Fibroblast of lung (primary cell): ENCODE data around the gene MITF. TPM values are rescaled to one million over a fixed set of nuclear protein-coding genes. Genes with fewer than 3 reads are reported as not detected.

Experiments
- DNase-seq, 2 donors: peaks; one replicate each; pipeline versions ENCODE4 v3.0.0 to v3.0.0-alpha.2; 2010; ENCODE audit warnings: low read depth in 2 of 2
- H2AFZ ChIP-seq: 2 replicates; pipeline ENCODE4 v1.5.1; 2012; ENCODE audit warnings: low read length, control low read depth, inconsistent platforms
- H3K27ac ChIP-seq: 2 replicates; pipeline ENCODE4 v1.5.1; 2011; ENCODE audit warnings: low read length, control low read depth; ENCODE audit not compliant: insufficient read depth
- H3K27me3 ChIP-seq: 2 replicates; pipeline ENCODE4 v1.5.1; 2011; ENCODE audit warnings: mild to moderate bottlenecking, low read length; ENCODE audit not compliant: control insufficient read depth, insufficient read depth
- H3K36me3 ChIP-seq: 2 replicates; pipeline ENCODE4 v1.5.1; 2011; ENCODE audit warnings: low read length; ENCODE audit not compliant: control insufficient read depth, insufficient read depth
- H3K4me1 ChIP-seq: 2 replicates; pipeline ENCODE4 v1.5.1; 2011; ENCODE audit warnings: low read length; ENCODE audit not compliant: control insufficient read depth, insufficient read depth; ENCODE audit errors: extremely low read depth
- H3K4me2 ChIP-seq: 2 replicates; pipeline ENCODE4 v1.5.1; 2011; ENCODE audit warnings: low read length, control low read depth; ENCODE audit not compliant: insufficient read depth; ENCODE audit errors: extremely low read depth
- H3K4me3 ChIP-seq, 4 experiments: fragments of 200-600 bp in 1 of 4; sonication (generic) in 1 of 4; replicated peaks in 1 of 4; 2 replicates each; pipeline ENCODE4 v1.5.1; 2011 to 2016; ENCODE audit warnings: low read length in 4 of 4, low read depth in 3 of 4, mild to moderate bottlenecking in 3 of 4, control low read depth in 2 of 4, inconsistent platforms in 1 of 4, mixed read lengths in 1 of 4; ENCODE audit not compliant: insufficient read depth in 1 of 4; ENCODE audit errors: control extremely low read depth in 1 of 4
- H3K79me2 ChIP-seq: 2 replicates; pipeline ENCODE4 v1.5.1; 2012; ENCODE audit warnings: mild to moderate bottlenecking, low read length, inconsistent platforms; ENCODE audit not compliant: control insufficient read depth, insufficient read depth
- H3K9ac ChIP-seq: 2 replicates; pipeline ENCODE4 v1.5.1; 2011; ENCODE audit warnings: mild to moderate bottlenecking, low read length, control low read depth; ENCODE audit not compliant: insufficient read depth
- H3K9me3 ChIP-seq: 2 replicates; pipeline ENCODE4 v1.5.1; 2012; ENCODE audit warnings: low read depth, low read length; ENCODE audit not compliant: control insufficient read depth, insufficient read depth
- H4K20me1 ChIP-seq: 2 replicates; pipeline ENCODE4 v1.5.1; 2011; ENCODE audit warnings: low read length; ENCODE audit not compliant: control insufficient read depth, insufficient read depth; ENCODE audit errors: extremely low read depth
- EZH2 ChIP-seq: IDR thresholded peaks from 2 replicates; pipeline ENCODE4 v1.5.1; 2012; ENCODE audit warnings: low read length, control low read depth, mild to moderate bottlenecking; ENCODE audit errors: missing control alignments
- polyA plus RNA-seq, 2 donors: library from polyadenylated mRNA; depleted of rRNA in 1 of 2; stranded (reverse) in 1 of 2; unstranded in 1 of 2; fragments of >200 nt; gene quantifications; 2 replicates each; pipeline ENCODE4 v1.2.1, GENCODE V29; 2011 to 2012; ENCODE audit warnings: missing spikeins in 1 of 2
- total RNA-seq: library from RNA; depleted of rRNA; stranded (reverse); fragments of >200 nt; gene quantifications from 2 replicates; pipeline ENCODE4 v1.2.1, GENCODE V29; 2014
- TF ChIP-seq, protein P1 (sequence below), 2 donors: IDR thresholded peaks in 1 of 2; conservative IDR thresholded peaks in 1 of 2; 1 replicate in 1 of 2; 2 replicates in 1 of 2; pipeline ENCODE4 v1.5.1; 2011 to 2012; ENCODE audit warnings: low read length in 2 of 2, control low read depth in 1 of 2, inconsistent platforms in 1 of 2, low read depth in 1 of 2, mild to moderate bottlenecking in 1 of 2

MITF gene
- total and polyA plus RNA-seq, 2 donors (not counting 1 experiment from before 2014, with no cell fraction given), result 31.6 to 34.3 TPM

DNA sequence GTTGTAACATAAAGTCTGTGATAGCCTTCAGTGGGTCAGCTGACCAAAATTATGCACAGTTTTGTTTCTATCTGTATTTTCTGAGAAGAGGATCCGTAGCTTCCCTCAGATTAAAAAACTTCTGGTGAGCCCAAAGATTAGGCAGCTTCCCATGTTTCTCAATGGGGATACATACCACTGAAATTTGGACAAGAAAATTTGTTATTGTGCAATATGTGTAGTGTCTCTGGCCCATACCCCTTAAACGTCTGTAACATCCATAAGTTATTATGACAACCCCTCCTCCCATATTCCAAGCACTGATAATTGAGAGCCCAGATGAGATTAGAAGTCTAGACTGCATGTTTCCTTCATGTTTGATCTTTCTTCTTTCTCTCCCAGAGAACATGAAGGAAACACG lies 1.9 kb upstream of the MITF start:
- no peak overlapping the region for H3K4me3 ChIP-seq
- no peak for DNase-seq
- peaks cover 3% of the 10 kb centered on the region for H3K79me2 ChIP-seq
- H3K9me3 ChIP-seq, result no peaks in the 10 kb centered on the region
- H2AFZ ChIP-seq, result no peak overlapping the region
- TF ChIP-seq, protein P1, sequence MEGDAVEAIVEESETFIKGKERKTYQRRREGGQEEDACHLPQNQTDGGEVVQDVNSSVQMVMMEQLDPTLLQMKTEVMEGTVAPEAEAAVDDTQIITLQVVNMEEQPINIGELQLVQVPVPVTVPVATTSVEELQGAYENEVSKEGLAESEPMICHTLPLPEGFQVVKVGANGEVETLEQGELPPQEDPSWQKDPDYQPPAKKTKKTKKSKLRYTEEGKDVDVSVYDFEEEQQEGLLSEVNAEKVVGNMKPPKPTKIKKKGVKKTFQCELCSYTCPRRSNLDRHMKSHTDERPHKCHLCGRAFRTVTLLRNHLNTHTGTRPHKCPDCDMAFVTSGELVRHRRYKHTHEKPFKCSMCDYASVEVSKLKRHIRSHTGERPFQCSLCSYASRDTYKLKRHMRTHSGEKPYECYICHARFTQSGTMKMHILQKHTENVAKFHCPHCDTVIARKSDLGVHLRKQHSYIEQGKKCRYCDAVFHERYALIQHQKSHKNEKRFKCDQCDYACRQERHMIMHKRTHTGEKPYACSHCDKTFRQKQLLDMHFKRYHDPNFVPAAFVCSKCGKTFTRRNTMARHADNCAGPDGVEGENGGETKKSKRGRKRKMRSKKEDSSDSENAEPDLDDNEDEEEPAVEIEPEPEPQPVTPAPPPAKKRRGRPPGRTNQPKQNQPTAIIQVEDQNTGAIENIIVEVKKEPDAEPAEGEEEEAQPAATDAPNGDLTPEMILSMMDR (conservative IDR thresholded peaks at IDR 0.05 in 1 of 2, IDR thresholded peaks at IDR 0.05 in 1 of 2; ENCODE audit: low read depth in 1 of 2, low read length in 2 of 2), result no peak
- TF ChIP-seq EZH2, result no peak
- no peak overlapping the region for H3K4me2 ChIP-seq
- peaks cover 4% of the 10 kb centered on the region for H3K4me1 ChIP-seq
- no peaks in the 10 kb centered on the region for H3K36me3 ChIP-seq
- no peak overlapping the region for H3K27ac ChIP-seq
- H4K20me1 ChIP-seq, result no peaks in the 10 kb centered on the region
- H3K9ac ChIP-seq, result no peak overlapping the region
- H3K27me3 ChIP-seq, result peaks cover 2% of the 10 kb centered on the region

- Histone ChIP-seq H3K4me3 (peak overlapping the region; percentile 48 to 92 (median 69)), H3K4me1 (peaks cover 4% of the 10 kb centered on the region), H3K9me3 (no peaks in the 10 kb centered on the region), H4K20me1 (no peaks in the 10 kb centered on the region), H2AFZ (peak overlapping the region; percentile 73), H3K4me2 (peak overlapping the region; percentile 77), H3K36me3 (no peaks in the 10 kb centered on the region), H3K9ac (no peak overlapping the region), H3K27ac (no peak overlapping the region), H3K79me2 (peaks cover 5% of the 10 kb centered on the region), H3K27me3 (no peaks in the 10 kb centered on the region)
- TF ChIP-seq, protein P1 (conservative IDR thresholded peaks at IDR 0.05 in 1 of 2, IDR thresholded peaks at IDR 0.05 in 1 of 2; ENCODE audit: low read depth in 1 of 2, low read length in 2 of 2), result no peak
- no peak for TF ChIP-seq EZH2
- DNase-seq, result peak; percentile 17 to 33
These were observed 949 bp upstream of the MITF start for GRCh38 chr3:69738315-69738714.

GRCh38 chr3:69738859-69739203 lies 433 bp upstream of the MITF start:
- Histone ChIP-seq H3K27ac (no peak overlapping the region), H3K4me1 (peaks cover 4% of the 10 kb centered on the region), H3K4me2 (peak overlapping the region; percentile 77), H3K79me2 (peaks cover 5% of the 10 kb centered on the region), H3K36me3 (no peaks in the 10 kb centered on the region), H3K9ac (no peak overlapping the region), H3K4me3 (peak overlapping the region; percentile 48 to 92 (median 69)), H3K9me3 (no peaks in the 10 kb centered on the region), H2AFZ (peak overlapping the region; percentile 73), H4K20me1 (no peaks in the 10 kb centered on the region), H3K27me3 (no peaks in the 10 kb centered on the region)
- no peak for TF ChIP-seq EZH2
- DNase-seq, result no peak
